HG03460 (cell line): ENCODE results near the gene MRPL40.

Experiments used
- ATAC-seq: cut with Tn5 transposase; IDR thresholded peaks from one replicate; pipeline ENCODE4 v1.9.1; 2021; ENCODE audit not compliant: unreplicated experiment

MRPL40 gene

GRCh38 chr22:19432133-19432851, at the start of gene MRPL40:
Gene MRPL40 (plus strand): TSS chr22:19432545. CDS start chr22:19432555, 10 bp downstream.
- ATAC-seq: peak; percentile 68

DNA sequence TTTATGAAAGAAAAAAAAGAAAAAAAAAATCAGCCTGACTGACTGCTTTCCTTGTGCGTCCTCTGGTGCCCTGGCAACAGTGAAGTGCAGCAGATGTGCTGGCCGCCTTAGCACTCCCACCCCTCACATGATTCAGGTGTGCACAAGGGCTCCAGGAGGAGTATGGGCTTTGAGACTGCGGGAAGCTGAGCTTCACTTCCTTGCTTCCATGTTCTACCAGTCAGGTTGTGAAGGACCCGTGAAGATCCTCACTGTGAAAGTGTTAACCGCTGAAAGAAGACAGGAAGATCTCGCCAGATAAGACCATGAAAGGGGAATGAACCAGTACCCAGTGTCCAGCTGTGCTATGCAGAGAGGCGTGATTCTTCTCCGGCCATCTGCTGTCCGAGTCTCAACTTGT, 49.1 kb upstream of the MRPL40 start:
- no peak for ATAC-seq

GRCh38 chr22:19385221-19385906, 47.0 kb upstream of the MRPL40 start:
- ATAC-seq: no peak

DNA sequence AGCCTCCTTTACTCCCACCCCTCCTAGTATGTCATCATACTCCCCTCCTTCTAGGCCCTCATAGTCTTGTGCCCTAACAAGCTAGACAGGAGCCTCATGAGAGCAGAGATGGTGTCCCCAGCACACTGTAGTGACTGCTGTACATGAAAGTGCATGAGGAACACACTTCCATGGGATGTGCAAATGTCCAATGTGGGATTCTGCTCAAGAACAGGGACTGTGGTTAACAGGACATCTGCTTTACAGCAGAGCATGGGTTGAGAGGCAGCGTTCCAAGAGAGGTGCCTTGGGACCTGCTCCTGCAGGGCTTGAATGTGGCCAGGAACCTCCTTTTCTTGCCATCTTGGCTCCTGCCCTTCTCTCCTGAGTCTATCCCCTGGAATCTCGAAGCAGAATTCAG, 46.1 kb upstream of the MRPL40 start:
- ATAC-seq: no peak

DNA sequence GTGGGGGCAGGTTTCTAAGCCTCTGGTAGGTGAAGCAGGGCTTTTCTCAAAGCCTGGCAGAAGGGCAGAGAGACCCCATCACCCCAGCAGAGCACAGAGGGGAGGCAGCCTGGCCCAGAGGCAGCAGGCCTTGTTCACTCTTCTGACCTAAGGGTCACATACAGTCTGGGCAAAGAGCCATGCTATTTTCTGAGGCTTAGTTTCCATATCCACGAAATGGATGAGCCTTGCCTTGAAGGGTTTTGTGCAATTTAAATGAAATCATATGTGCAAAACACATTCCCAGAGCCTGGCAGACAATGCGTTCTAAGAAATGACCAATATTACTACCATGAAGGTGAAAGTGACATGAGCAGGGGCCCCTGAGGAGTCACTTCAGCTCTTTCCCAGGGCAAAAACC, 45.3 kb upstream of the MRPL40 start:
- ATAC-seq: no peak

DNA sequence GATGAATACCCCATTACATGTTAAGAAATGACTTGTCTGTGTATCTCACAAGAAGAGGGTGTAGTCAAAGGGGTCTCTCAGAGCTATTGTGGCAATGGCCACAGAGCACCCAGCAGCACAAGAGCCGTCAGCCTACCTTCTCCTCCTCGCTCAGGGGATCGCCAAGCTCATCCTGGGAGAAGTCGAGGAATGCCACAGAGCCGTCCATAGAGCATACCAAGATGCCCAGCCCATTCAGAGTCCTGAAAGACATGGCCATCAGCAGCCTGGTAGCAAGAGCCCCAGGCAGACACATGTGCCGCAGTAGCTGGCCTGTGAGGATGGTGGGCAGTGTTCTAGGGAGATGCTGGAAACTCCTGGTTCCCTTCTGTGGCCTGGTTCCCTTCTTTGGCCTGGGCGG, 44.8 kb upstream of the MRPL40 start:
- ATAC-seq: no peak

DNA sequence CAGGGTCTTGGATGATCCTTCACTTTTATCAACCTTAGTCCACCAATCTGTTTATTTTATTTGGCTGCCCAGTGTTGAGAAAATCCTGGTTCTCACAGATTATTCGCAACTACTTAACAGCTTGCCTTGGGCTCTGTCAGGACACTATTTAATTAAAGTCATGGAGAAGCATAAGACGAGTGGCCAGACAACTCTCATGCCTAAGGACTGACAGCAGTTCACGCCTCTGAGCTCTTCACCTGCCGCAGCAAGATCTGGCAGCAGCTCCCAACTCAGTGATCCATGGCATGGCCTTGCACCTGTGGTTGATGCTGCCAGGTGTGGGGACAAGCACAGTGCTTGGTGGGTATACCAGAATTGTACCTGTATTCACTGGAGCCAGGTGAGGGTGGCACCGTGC, 38.6 kb upstream of the MRPL40 start:
- no peak for ATAC-seq

DNA sequence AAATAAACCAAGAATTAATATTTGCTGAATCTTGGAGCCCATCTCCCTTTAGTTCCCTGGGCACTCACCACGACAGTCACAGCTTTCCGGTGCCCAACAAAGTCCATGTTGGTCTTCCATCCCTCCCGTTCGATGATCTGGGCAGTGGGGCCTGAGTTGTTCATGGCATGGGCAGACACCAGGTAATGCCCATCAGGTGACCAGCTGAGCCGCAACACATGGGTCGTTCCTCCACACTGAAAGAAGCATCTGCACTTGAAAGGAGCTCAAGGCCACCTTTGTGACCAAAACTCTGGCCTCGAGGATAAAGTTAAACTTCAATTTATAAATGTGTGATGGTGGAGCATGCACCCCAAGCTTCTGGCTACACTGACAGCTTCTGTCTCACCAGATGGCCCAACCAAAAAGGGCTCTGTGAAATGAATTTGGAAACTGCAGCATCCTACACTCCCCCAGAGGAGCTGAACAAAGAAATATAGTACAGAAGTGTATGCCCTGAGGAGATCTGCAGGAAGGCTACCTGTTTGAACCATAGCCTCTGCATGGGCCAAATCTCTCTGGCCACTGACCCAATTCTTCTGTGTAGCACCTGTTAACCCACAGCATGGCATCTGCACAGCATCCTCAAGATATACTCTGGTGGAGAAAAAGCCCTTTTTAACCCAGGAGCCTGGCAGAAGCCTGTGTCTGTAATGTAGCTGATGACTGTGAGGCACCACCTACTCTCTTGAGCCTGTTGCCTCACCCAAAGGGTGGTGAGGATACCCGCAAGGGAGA, 37.9 kb upstream of the MRPL40 start:
- no peak for ATAC-seq

- ATAC-seq: no peak
Observed at GRCh38 chr22:19395276-19395675, 37.1 kb upstream of the MRPL40 start.

- no peak for ATAC-seq
Observed at GRCh38 chr22:19396561-19396933, 35.8 kb upstream of the MRPL40 start.

DNA sequence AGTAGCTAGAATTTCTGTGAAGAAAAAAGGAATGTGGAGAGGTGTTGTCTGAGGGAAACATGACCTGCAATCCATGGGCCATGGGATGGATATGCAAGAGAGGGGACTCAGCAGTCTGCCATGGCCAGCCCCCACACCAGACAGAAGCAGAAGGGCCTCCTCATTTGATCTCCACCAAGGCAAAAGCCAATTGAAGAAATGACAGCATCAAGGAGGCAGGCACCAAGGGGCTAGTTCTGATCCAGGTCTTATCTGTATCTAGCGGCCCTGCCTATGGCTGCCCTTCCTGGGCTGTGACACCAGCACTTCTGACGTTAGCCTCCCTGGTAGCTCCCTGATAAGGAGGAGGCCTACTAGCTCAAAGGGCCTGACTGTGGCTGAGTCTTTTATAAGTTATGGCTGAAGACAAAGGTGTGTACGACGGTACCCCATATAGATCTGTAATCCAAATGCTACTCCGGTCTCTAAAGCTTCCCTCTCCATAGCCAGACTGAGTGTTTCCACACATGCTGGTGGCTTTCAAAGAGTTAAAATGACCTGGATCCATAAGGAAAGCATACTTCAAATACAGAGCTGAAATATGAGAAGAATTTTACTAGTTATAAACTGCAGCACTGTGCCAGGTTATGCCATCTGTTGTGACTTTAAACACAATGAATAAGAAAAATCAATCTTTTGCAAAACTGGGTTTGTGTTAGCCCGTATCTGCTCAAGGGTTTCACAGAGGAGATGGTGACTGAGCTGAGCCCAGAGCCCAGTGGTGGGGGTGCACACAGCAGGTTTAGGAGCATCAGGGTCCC, 35.2 kb upstream of the MRPL40 start:
- ATAC-seq: no peak

DNA sequence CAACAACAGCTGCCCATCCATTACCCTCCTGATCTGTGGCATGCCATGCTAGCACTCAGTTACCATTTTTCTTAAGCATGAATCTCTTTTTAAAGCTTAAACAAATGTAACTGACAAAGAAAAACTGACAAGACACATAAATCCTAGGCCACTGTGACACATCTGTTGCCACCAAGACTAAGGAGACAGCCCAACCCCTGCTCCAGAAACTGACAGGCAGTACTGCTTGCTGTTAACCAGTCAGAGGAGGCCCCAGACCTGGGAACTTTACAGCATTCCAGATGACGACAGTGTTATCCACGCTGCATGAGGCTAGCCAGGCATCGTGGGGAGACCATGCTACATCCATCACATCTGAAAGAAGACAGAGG, 34.6 kb upstream of the MRPL40 start:
- no peak for ATAC-seq

DNA sequence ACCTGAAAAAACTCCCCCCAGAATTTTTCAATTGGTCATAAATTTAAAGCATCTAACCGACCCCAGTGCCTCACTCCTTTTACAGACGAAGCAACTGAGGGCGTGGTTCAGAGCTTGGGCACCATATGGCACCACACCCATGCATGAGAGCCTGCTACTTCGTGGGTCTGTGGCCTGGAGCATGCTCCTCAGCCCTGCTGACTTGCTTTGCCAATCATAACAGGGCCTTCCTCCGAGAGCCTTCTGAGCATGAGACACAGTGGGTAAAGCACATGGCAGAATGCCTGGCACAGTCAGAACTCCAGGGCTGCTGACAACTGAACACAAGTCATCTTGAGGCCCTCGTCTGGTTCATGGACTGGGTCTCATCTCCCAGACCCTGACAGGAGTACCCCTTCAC, 34.1 kb upstream of the MRPL40 start:
- no peak for ATAC-seq

DNA sequence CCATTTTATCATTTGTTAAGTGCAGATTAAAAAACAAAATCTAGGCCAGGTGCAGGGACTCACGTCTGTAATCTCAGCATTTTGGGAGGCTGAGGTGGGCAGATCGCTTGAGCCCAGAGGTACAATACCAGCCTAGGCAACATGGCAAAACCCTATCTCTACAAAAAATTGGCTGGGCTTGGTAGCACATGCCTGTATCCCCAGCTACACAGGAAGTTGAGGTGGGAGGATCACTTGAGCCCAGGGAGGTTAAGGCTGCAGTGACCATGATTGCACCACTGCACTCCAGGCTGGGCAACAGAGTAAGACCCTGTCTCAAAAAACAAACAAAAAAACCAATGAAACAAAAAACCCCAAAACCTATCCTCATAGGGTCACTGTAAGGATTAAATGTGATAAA, 33.7 kb upstream of the MRPL40 start:
- no peak for ATAC-seq

GRCh38 chr22:19400881-19401280, 31.5 kb upstream of the MRPL40 start:
- ATAC-seq: no peak

- no peak for ATAC-seq
Observed at GRCh38 chr22:19401483-19401882, 30.9 kb upstream of the MRPL40 start.

DNA sequence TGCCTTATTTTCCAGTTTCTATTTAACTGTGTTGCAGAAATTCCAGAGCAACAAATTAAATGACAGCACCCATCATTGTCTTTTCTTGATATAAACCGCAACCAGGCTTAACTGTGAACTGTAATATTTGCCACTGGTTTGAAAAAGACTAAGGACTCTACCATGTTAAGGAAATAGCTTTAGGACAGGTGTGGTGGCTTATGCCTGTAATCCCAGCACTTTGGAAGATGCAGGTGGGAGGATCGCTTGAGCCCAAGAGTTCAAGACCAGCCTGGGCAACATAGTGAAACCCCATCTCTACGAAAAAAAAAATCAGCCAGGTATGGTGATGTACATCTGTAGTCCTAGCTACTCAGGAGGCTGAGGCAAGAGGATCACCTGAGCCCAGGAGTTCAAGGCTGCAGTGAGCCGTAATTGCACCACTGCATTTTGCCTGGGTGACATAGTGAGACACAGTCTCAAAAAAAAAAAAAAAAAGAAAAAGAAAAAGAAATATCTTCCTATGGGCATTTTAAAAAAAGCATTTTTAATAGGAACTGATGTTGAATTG, 29.6 kb upstream of the MRPL40 start:
- no peak for ATAC-seq

- ATAC-seq: no peak
Observed at GRCh38 chr22:19404676-19405075, 27.7 kb upstream of the MRPL40 start.

GRCh38 chr22:19405133-19405532, 27.2 kb upstream of the MRPL40 start:
- ATAC-seq: no peak

DNA sequence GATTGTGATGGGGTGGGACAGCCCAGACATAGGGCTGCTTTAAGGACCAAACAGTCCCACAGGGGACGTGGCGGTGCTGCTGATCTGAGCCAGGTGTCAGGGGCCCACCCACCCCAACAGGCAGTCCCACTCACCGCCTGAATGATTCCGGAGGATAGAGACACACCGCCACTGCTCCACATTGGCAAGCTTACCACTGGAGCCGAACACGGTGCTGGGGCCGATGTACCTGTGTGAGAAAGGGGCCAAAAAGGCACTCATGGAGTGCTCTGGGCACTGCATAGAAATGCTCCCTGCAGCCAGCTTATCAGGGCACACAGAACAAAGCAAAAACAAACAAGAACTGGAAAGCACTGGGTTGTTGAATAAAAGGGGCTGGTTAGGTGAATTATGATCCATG, 26.7 kb upstream of the MRPL40 start:
- no peak for ATAC-seq

DNA sequence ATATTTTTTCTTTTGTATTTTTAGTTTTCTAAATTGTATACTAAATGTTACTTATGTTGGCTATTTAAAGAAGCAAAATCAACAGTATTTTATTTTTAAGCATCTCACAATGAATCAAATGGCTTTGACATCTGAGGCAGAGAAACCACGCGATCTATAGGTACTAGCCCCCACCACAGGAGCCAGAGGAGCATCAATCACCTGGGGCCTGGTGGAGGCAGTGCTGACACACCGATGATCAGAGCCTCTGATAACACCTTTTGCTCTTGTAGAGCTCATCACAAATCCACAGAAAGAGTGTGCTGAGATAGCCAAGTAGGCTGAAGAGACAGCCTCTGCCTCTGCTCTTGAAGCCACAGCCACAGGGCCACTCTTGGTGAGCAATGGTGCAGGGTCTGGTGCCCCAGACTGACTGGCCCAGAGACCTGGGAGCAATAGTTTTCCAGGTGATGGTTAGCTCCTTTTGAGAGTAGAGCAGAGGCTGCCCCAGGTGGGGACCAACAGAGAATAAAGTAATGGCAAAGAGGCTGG, 26.0 kb upstream of the MRPL40 start:
- no peak for ATAC-seq
